Measurements from ENCODE around the gene NXF1.
"Not testable (repeated sequence)": the region's sequence is repeated elsewhere in the genome, so short reads cannot be mapped to it uniquely, and the experiment has no call there.

Gene NXF1

GRCh38 chr11:62788991-62789390, 16.2 kb downstream of the NXF1 start:
- DNase-seq (ENCODE audit: insufficient read length, low spot score) (no peak), FAIRE-seq (no peak)

GRCh38 chr11:62787005-62787759, 18.1 kb downstream of the NXF1 start, which contains the start of gene TMEM179B:
Gene TMEM179B (plus strand): TSS chr11:62787402. CDS start chr11:62787432, 30 bp downstream.
- FAIRE-seq (peak; percentile 51), DNase-seq (ENCODE audit: insufficient read length, low spot score) (peak; percentile 94)

DNA sequence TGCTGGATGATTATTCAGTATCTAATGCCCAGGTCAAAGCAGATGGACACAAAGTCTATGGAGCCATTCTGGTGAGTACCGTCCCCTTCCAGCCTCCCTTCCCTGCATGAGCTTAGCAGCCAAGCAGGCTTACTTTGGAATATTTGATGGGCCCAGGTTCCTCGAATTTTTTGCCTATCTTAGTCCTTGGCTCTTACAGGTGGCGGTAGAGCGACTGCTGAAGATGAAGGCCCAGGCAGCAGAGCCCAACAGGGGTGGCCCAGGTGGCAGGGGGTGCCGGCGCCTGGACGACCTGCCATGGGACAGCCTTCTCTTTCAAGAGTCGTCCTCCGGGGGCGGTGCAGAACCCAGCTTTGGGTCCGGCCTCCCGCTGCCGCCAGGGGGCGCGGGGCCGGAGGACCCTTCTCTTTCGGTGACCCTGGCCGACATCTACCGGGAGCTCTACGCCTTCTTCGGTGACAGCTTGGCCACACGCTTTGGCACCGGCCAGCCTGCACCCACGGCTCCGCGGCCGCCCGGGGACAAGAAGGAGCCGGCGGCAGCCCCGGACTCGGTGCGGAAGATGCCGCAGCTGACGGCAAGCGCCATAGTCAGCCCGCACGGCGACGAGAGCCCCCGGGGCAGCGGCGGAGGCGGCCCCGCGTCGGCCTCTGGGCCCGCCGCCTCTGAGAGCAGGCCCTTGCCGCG, 18.8 kb downstream of the NXF1 start:
- FAIRE-seq (no peak), DNase-seq (ENCODE audit: insufficient read length, low spot score) (peak; percentile 90)

DNA sequence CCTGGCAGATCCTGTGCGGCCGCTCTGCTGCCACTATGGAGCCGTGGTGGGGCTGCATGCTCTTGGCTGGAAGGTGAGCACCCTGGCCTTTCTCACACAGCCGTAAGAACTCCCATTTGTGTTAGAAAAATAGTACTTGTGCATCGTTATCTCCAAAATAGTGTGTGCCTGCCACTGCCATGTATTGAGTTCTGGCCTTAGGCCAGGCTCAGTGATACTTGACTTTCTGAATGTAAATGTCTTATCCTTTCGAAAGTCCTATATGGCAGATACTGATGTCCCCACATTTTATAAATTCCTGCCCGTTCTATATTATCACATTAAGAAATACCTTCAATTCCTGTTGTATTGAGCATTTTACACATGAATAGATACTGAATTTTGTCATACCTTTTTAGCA, 22.5 kb downstream of the NXF1 start:
- no peak for FAIRE-seq
- DNase-seq (ENCODE audit: insufficient read length, low spot score): no peak

GRCh38 chr11:62778441-62778840, 26.8 kb downstream of the NXF1 start:
- DNase-seq (ENCODE audit: insufficient read length, low spot score) (no peak), FAIRE-seq (no peak)

DNA sequence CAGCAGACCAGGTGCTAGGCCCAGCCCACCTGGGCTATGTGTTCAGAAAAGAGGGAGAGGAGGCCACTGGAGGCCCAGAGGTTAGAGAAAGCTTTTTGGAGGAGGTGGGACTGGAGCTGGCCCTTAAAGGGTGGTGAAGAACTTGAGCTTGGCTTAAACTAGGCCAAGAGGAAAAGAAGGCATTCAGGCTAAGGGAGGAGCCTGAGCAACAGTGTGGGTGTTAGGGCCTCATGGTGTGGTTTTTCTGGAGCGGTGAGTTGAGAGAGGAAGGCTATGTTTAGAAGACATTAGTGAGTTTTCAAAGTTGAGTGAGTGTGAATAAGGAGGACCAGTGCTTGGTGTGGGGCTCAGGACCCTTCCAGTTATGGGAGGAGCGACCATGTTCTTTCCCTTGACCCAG, 27.9 kb downstream of the NXF1 start:
- DNase-seq (ENCODE audit: insufficient read length, low spot score) (no peak), FAIRE-seq (no peak)

DNA sequence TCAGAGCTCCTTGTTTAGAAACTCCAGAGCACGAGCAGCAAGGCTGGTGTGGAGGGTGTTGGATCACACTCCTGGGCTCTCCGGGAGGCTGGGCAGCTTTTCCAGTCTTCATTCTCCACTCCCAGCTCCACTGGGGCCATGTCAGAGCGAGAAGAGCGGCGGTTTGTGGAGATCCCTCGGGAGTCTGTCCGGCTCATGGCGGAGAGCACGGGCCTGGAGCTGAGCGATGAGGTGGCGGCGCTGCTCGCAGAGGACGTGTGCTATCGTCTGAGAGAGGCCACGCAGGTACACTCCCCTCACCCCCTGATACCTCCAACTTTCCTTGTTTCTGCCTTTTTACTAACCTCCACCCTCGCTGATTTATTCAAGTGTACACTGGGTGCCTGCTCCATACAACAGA, 29.6 kb downstream of the NXF1 start:
- no peak for DNase-seq (ENCODE audit: insufficient read length, low spot score)
- no peak for FAIRE-seq

DNA sequence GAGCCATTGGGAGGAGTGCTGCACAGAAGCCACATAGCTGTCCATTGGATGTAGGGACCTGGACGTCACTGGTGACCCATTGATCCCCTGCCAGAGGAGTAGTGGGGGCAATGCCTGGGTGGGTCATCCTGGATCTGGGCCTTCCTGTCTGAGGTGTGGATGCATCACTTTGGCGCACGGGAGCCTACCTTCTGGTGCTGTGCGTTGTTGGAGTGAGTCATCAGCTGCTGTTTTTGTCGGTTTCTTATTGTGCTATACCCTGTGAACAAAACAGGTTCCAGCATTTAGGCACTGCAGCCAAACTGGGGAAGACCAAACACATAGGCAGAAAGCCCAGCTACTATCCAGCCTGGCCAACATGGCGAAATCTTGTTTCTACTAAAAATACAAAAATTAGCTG, 30.8 kb downstream of the NXF1 start:
- FAIRE-seq (no peak), DNase-seq (ENCODE audit: insufficient read length, low spot score) (no peak)

GRCh38 chr11:62771144-62772021, 33.9 kb downstream of the NXF1 start, which contains the start of gene TAF6L:
Gene TAF6L (plus strand): TSS chr11:62771396. CDS start chr11:62775784, 4,388 bp downstream.
- peak; percentile 51 for FAIRE-seq

GRCh38 chr11:62770778-62771143, 34.5 kb downstream of the NXF1 start:
- no peak for DNase-seq (ENCODE audit: insufficient read length, low spot score)

More at GRCh38 chr11:62771144-62772021, 33.9 kb downstream of the NXF1 start, which contains the start of gene TAF6L:
- DNase-seq (ENCODE audit: insufficient read length, low spot score): peak; percentile 96

DNA sequence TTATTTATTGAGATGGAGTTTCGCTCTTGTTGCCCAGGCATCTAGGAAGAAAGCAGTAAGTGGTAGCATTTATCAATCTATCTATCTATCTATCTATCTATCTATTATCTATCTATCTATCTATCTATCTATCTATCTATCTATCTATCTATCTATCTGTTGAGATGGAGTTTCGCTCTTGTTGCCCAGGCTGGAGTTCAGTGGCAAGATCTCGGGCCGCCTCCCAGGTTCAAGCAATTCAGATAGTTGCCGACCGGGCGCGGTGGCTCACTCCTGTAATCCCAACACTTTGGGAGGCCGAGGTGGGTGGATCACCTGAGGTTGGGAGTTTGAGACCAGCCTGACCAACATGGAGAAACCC, 44.4 kb downstream of the NXF1 start:
- DNase-seq (ENCODE audit: insufficient read length, low spot score); FAIRE-seq: not testable (repeated sequence)

More at GRCh38 chr11:62770778-62771143, 34.5 kb downstream of the NXF1 start:
- no peak for FAIRE-seq

- DNase-seq (ENCODE audit: insufficient read length, low spot score): no peak
- no peak for FAIRE-seq
Measured at GRCh38 chr11:62757846-62758788, 47.1 kb downstream of the NXF1 start.

- FAIRE-seq (no peak), DNase-seq (ENCODE audit: insufficient read length, low spot score) (no peak)
Measured at GRCh38 chr11:62755086-62755615, 50.1 kb downstream of the NXF1 start.

GRCh38 chr11:62753736-62754603, 51.3 kb downstream of the NXF1 start, which contains the start of gene ZBTB3:
Gene ZBTB3 (minus strand): TSS chr11:62754160. CDS start chr11:62753664, 496 bp downstream.
- peak; percentile 74 for FAIRE-seq
- DNase-seq (ENCODE audit: insufficient read length, low spot score): peak; percentile 96

DNA sequence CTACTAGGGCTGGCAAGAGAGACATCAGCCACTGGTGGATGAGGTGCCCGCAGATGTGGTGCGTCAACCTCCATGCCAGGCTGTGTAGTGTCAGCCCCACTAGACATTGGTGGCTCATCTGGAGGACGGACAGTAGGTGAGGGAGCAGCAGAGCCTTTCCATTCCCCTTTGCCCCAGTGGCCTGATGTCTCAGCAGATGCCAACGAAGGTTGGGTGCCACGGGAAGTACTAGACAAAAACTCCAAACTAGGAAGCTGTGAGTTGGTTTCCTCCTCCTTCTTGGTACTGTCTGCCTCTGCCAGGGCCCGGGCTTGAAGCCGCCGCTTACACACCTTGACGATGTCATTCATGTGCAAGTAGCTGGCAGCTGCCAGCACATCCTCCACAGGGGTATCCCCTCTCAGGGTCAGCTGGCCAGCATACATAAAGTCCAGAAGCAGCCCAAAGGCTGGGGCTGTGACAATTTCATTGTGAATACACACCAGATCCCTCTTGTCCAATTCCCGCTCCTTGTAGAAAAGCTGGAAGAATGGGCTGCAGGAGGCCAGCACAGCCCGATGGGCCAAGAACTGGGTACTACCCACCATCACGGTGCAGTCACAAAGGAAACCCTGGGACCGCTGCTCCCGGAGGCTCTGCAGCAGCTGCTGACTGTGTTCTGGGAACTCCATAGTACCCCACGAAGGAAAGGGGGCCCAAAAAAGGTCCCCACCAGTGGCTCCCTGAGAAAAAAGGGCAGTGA, 52.1 kb downstream of the NXF1 start:
- DNase-seq (ENCODE audit: insufficient read length, low spot score) (no peak), FAIRE-seq (no peak)

DNA sequence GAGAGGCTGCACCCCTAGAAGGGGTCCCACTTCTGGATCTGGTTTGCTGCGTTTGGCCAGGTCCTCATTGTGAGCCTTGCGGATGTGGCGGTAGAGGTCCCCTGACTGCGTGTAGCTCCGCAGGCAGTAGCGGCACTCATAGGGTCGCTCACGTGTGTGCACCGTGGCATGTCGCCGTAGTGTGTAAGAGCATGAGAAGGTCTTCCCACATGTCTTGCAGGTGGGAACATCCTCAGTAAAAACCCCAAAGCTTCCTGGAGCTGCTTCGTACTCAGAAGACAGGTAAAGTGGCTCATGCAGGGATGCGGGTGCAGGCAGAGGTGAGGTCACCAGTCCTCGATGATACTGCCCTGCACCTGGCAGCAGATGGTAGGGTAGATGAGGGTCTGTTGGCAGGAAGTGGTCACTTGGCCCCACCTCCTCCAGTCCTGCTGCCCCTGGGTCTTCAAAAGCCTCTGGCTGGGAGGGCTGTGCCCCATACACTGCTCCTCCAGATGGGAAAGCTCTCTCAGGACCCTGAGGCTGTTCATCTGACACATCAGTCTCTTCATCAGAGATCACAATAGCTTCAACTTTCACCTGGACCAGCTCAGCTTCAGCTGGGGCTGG, 53.0 kb downstream of the NXF1 start:
- DNase-seq (ENCODE audit: insufficient read length, low spot score): no peak
- FAIRE-seq: no peak

GRCh38 chr11:62749931-62750330, 55.3 kb downstream of the NXF1 start:
- not testable (repeated sequence) for FAIRE-seq; DNase-seq (ENCODE audit: insufficient read length, low spot score)
